ENCODE data around the gene ATL2.

DNA sequence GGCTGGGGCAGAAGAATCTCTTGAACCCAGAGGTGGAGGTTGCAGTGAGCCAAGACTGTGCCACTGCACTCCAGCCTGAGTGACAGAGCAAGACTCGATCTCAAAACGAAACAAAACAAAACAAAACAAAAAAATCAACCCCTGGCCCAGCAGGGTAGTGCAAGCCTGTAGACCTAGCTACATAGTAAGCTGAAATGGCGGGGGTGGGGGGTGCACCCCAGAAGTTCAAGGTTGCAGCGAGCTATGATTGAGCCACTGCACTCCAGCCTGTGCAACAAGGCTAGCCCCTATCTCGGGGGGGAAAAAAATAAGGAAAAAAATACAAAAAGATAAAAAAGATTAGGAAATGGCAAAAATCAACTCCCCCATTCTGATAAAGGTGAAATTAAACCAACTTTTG lies 6.4 kb downstream of the ATL2 start:
- TF ChIP-seq, protein P1, sequence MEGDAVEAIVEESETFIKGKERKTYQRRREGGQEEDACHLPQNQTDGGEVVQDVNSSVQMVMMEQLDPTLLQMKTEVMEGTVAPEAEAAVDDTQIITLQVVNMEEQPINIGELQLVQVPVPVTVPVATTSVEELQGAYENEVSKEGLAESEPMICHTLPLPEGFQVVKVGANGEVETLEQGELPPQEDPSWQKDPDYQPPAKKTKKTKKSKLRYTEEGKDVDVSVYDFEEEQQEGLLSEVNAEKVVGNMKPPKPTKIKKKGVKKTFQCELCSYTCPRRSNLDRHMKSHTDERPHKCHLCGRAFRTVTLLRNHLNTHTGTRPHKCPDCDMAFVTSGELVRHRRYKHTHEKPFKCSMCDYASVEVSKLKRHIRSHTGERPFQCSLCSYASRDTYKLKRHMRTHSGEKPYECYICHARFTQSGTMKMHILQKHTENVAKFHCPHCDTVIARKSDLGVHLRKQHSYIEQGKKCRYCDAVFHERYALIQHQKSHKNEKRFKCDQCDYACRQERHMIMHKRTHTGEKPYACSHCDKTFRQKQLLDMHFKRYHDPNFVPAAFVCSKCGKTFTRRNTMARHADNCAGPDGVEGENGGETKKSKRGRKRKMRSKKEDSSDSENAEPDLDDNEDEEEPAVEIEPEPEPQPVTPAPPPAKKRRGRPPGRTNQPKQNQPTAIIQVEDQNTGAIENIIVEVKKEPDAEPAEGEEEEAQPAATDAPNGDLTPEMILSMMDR (IDR thresholded peaks at IDR 0.05 in 4 of 5, conservative IDR thresholded peaks at IDR 0.05 in 1 of 5): no peak
- TF ChIP-seq POLR2A (IDR thresholded peaks at IDR 0.05): no peak

Data from gastrocnemius medialis (tissue), 4 donors.